ENCODE results near the gene WNK4. TPM values are rescaled to one million over a fixed set of nuclear protein-coding genes. Genes with fewer than 3 reads are reported as not detected.
A peak's percentile ranks its signal among the peaks of the same experiment; 100 is the strongest.

WNK4 gene
- total RNA-seq, 1 donor from 2014 or later: 0.32 TPM

DNA sequence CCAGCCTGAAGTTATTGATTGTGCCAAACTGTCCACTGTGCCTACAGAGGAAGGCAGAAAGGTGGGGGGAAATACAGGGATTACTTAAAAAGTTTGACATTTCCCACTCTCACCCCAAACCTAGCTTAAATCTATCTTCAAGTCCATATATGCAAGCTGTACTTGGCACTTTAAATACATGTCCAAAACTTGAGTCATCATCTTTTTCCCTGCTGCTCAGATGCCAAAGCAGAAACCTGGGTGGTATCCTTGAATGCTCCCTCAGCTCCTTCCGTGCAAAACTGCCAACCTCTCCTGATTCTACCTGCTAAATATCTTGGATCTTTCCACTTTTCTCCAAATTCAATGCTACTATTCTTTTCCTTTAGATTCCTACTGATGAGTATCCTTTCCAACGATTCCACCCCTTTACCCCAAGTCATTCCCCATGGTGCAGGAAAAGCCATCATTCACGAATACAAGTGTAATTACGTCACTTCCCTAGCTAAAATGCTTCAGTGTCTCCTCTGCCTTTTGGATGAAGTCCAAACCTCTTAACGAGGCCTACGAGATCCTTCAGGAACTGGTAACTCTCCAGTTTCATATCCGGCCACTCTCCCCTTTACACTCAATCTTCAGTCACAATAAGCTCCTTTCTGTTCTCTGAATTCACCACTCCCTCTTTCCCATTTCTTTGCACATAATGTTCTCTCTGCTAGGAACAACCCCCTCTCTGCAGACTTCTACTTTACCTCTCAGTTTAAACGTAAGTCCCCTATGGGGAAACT lies 34.4 kb downstream of the WNK4 start:
- DNase-seq (ENCODE audit: low spot score): no peak
- no peak for TF ChIP-seq CTCF (IDR thresholded peaks at IDR 0.05)
- Mint-ChIP-seq H3K36me3 (ENCODE audit: low read depth) (peaks cover 45% of the 10 kb centered on the region), H3K4me3 (ENCODE audit: unreplicated experiment) (no peak overlapping the region), H3K4me1 (ENCODE audit: low read depth) (peaks cover 7% of the 10 kb centered on the region), H3K27me3 (ENCODE audit: low read depth) (no peaks in the 10 kb centered on the region), H3K27ac (ENCODE audit: unreplicated experiment) (peak overlapping the region; percentile 10), H3K9me3 (ENCODE audit: low read depth) (no peaks in the 10 kb centered on the region)

GRCh38 chr17:42817866-42818265 lies 37.5 kb downstream of the WNK4 start:
- no peak for DNase-seq (ENCODE audit: low spot score)
- Mint-ChIP-seq H3K4me3 (ENCODE audit: unreplicated experiment) (no peak overlapping the region), H3K4me1 (ENCODE audit: low read depth) (peaks cover 13% of the 10 kb centered on the region)

DNA sequence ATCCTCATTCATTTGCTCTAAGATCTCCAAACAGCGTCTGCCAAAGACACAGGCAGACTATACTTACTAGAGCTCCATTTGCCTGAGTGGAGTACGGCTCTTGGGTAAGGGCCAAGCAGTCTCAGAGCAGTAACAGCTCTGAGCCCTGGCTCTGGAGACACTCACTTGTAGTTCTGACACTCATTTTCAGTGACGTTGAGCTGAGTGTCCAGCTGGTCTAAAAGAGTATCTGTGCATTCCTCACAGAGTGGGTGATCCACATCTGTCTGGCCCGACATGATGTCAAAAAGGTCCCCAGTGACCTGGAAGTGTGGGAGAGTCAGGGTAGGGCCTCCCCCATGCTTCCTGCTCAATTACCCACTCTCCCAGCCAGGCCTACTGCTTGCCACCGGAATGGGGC lies 38.0 kb downstream of the WNK4 start:
- H3K4me3 Mint-ChIP-seq (ENCODE audit: unreplicated experiment): no peak overlapping the region
- no peaks in the 10 kb centered on the region for H3K27me3 Mint-ChIP-seq (ENCODE audit: low read depth)
- peak overlapping the region; percentile 22 for H3K27ac Mint-ChIP-seq (ENCODE audit: unreplicated experiment)
- DNase-seq (ENCODE audit: low spot score): no peak
- H3K9me3 Mint-ChIP-seq (ENCODE audit: low read depth): no peaks in the 10 kb centered on the region
- peaks cover 16% of the 10 kb centered on the region for H3K4me1 Mint-ChIP-seq (ENCODE audit: low read depth)
- no peak for TF ChIP-seq CTCF (IDR thresholded peaks at IDR 0.05)
- H3K36me3 Mint-ChIP-seq (ENCODE audit: low read depth): peaks cover 39% of the 10 kb centered on the region

More at GRCh38 chr17:42817866-42818265, 37.5 kb downstream of the WNK4 start:
- Mint-ChIP-seq H3K27me3 (ENCODE audit: low read depth) (no peaks in the 10 kb centered on the region), H3K27ac (ENCODE audit: unreplicated experiment) (peak overlapping the region; percentile 22), H3K9me3 (ENCODE audit: low read depth) (no peaks in the 10 kb centered on the region), H3K36me3 (ENCODE audit: low read depth) (peaks cover 39% of the 10 kb centered on the region)
- TF ChIP-seq CTCF (IDR thresholded peaks at IDR 0.05): no peak

- Mint-ChIP-seq H3K36me3 (ENCODE audit: low read depth) (peaks cover 30% of the 10 kb centered on the region), H3K9me3 (ENCODE audit: low read depth) (no peaks in the 10 kb centered on the region), H3K27me3 (ENCODE audit: low read depth) (no peaks in the 10 kb centered on the region), H3K4me3 (ENCODE audit: unreplicated experiment) (no peak overlapping the region), H3K4me1 (ENCODE audit: low read depth) (peaks cover 22% of the 10 kb centered on the region), H3K27ac (ENCODE audit: unreplicated experiment) (no peak overlapping the region)
- TF ChIP-seq CTCF (IDR thresholded peaks at IDR 0.05): peak; percentile 84
- no peak for DNase-seq (ENCODE audit: low spot score)
These were observed 39.6 kb downstream of the WNK4 start for GRCh38 chr17:42819939-42820535.

DNA sequence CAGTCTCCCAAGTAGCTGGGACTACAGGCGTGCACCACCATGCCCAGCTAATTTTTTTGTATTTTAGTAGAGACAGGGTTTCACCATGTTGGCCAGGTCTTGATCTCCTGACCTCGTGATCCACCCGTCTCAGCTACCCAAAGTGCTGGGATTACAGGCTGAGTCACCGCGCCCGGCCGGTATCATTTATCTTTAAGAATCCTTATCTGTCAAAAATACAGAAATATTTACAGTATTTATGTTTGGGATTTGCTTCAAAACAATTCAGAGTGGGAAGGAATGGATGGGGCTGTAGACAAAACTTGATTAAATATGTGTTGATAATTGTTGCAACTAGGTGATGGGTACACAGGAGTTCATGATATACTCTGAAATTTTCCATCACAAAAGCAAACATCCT lies 40.8 kb downstream of the WNK4 start:
- no peaks in the 10 kb centered on the region for H3K27me3 Mint-ChIP-seq (ENCODE audit: low read depth)
- H3K4me1 Mint-ChIP-seq (ENCODE audit: low read depth): peaks cover 19% of the 10 kb centered on the region
- no peak overlapping the region for H3K4me3 Mint-ChIP-seq (ENCODE audit: unreplicated experiment)
- H3K36me3 Mint-ChIP-seq (ENCODE audit: low read depth): peaks cover 24% of the 10 kb centered on the region
- no peaks in the 10 kb centered on the region for H3K9me3 Mint-ChIP-seq (ENCODE audit: low read depth)
- no peak overlapping the region for H3K27ac Mint-ChIP-seq (ENCODE audit: unreplicated experiment)
- TF ChIP-seq CTCF (IDR thresholded peaks at IDR 0.05): no peak
- no peak for DNase-seq (ENCODE audit: low spot score)

Data from chondrocyte (in vitro differentiated cells).